Fibroblast of gingiva (primary cell): ENCODE results near the gene GPR156.
"Not testable (repeated sequence)": the region's sequence is repeated elsewhere in the genome, so short reads cannot be mapped to it uniquely, and the experiment has no call there.

ENCODE experiments used
- DNase-seq: peaks from one replicate; pipeline ENCODE4 v3.0.0-alpha.2; 2011; ENCODE audit warnings: low read depth

GPR156 gene

DNA sequence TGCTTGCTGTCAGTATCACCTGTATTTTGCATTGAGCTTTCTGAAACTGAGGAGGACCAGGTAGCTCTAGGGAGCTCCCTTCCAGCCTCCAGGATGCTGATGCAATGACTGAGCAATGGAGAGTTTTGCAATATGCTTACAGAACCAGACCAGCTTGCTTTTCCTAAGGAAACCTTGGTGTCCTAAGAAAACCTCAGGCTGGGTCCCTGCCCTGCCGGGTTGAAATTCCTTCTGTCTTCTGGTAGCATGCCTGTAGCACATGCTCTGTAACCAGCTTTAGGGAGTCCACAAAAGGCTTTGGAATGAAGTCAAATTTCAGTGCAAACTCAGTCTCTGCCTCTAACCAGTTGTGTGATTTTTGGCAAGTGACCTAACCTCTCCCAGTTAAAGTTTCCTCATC, 125.0 kb downstream of the GPR156 start:
- DNase-seq, result peak; percentile 100

DNA sequence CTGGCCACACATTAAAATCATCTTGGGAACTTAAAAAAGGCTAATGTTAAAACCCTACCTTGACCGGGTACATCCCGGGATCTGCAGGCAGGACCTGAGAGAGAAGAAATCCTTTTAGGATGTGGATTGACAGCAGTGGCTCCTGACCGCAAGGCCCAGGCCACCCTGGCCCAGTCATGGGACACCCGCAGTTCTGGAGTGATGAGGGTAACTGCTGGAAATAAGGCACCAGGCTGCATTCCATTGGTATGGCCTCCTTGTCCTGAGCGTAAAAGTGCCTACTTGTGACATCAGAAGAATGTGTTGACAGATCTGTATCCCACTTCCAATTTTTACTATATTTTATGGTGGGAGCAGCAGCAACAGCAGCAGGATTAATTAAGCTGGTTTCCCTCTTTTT, 127.3 kb downstream of the GPR156 start:
- no peak for DNase-seq

DNA sequence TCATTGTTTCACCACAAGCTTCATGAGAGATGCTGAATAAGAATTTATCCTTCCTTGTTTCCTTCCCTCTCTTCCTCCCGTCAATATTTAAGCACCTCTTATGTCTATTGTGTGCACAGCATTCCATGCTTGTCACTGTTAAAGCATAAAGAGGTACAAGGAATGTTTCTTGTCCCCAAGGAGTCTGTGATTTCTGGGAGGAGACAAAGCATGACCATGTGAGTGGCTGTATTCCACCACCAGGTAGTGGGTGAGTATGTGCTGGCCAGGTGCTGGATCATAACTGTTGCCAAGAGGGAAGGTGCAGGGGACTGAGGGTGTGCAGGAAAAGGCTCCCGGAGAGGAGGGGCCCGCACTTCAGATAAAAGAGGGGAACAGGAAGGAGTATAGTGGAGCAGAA, 127.9 kb downstream of the GPR156 start:
- DNase-seq, result no peak

DNA sequence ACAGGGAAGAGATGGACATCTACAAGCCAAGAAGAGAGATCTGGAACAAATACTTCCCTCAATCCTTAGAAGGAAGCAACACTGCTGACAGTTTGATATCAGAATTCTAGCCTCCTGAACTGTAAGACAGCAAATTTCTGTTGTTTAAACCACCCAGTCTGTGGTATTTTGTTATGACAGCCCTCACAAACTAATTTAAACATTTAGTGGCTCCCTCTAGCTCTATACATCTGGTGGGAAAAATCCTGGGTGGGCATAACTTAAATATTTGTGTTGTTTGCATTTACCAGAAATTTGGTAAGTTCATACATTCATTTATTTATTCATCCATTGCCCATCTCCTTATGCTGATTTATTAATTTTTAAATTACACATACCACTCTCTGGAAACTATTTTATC, 128.3 kb downstream of the GPR156 start:
- no peak for DNase-seq

DNA sequence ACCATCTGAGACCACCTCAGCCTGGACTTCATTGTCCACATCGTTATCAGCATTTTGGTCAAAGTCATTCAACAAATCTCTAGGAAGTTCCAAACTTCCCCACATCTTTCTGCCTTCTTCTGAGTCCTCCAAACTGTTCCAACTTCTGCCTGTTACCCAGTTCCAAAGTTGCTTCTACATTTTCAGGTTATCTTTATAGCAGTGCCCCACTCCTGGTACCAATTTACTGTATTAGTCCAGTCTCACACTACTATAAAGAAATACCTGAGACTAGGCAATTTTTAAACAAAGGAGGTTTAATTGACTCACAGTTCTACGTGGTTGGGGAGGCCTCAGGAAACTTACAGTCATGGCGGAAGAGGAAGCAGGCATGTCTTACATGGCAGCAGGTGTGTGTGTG, 129.3 kb downstream of the GPR156 start:
- DNase-seq, result not testable (repeated sequence)

DNA sequence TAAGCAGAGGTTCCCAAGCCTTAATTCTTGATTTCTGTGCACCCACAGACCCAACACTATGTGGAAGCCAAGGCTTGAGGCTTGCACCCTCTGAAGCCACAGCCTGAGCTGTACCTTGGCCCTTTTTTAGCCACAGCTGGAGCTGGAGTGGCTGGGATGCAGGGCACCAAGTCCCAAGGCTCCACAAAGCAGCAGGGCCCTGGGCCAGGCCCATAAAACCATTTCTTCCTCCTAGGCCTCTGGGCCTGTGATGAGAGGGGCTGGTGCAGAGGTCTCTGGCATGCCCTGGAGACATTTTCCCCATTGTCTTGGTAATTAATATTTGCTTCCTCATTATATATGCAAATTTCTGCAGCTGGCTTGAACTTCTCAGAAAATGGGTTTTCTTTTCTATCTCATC, 129.9 kb downstream of the GPR156 start:
- DNase-seq, result no peak

DNA sequence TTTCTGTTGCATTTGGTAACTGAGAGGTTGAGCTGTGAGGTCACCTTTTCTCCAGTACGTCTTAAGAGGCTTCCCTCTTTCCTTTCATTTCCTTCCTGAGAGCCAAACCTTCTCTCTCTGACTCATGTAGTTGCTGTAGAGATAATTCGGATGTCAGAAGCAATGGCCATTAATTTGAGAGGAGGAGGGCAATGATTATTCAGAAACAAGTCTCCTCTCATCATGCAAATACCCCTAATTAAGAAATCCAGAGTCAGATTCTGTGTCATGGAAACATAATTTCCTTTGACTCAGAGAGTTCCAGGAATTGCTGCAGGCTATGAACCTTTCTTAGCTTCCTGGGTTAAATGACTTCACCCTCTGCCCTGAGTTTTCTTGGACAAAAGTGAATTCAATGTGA, 131.7 kb downstream of the GPR156 start:
- DNase-seq, result peak; percentile 77

DNA sequence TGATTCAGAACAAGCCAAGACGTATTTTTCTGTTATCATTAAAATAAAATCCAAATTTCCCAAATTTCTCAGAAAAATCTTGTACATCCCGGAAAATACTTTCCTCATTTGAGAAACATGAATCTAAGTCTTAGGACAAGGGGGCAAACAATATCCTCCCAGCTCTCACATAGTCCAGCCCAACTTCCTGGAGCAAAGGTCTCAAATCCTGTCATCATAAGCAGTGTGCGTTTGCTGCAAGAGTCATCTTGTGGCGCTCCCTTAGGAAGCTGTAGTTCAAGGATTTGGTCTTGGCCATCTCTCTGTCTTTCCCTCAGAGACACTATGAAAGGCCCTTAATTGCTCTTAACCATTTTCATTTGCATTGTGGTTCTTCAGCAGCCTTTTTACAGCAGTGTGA, 133.2 kb downstream of the GPR156 start:
- DNase-seq, result no peak

DNA sequence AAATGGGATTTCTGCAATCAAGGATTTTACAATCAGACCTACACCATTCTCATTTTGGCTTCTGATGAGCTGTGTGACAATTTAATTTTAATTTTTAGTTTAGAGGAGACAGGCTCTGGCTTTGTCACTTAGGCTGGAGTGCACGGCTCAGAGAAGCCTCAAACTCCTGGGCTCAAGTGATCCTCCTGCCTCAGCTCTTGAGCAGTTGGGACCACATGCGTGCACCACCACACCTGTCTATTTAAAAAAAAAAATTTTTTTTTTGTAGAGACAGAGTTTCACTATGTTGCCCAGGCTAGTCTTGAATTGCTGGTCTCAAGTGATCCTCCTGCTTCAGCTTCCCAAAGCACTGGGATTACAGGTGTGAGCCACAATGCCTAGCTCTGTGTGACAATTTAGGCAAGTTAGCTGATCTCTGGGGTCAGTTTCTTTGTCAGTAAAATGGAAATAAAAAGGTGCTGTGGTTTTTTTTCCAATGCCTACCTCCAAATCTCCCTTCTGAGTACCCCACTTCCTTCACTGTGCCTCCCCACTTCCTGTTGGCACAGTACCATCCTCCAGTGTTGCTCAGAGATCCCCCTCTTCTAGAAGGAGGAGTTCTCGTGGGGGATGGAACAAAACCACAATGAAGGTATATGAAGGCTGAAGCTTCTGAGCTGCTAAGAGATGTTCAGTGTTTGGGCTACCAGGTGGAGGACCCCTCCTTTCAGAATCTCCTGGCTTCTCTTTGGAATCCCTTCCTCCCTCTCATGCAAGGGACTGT, 136.7 kb downstream of the GPR156 start:
- no peak for DNase-seq

DNA sequence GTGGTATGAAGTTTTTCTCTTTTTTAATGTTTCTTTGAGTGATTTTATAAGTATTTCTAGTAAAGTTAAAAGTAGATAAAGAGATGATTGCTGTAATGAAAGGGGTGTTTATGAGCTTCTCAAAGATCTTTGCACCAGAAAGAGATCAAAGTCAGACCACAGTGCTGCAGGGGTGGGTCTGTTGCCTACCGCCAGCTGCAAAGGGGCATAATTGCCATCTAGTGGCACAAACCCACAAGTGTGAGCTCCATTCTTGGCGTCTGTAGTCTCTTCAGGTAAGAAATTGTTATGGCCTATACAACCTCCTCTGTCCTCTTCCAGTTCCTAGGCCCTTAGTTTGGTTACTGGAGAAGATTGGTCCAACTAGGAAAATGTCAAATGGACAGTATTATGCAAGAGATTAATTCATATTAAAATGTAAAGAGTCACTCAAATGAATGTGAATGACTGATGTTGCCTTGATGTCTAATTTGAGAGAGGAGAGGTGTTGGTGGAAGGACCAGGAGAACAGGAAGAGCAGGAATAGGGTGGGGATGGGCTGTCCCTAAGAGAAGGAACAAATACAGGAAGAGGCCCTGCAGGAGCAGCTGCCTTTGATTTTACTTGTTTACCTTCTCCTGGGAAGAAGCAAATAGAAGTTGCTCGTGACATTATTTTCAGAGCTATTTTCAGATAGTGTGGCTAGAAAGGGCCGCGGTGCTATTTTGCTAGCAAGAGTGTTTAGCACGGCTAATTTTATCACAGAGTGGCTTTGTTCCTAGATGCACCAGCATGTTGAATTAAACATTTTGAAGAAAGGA, 137.8 kb downstream of the GPR156 start:
- peak; percentile 10 for DNase-seq

DNA sequence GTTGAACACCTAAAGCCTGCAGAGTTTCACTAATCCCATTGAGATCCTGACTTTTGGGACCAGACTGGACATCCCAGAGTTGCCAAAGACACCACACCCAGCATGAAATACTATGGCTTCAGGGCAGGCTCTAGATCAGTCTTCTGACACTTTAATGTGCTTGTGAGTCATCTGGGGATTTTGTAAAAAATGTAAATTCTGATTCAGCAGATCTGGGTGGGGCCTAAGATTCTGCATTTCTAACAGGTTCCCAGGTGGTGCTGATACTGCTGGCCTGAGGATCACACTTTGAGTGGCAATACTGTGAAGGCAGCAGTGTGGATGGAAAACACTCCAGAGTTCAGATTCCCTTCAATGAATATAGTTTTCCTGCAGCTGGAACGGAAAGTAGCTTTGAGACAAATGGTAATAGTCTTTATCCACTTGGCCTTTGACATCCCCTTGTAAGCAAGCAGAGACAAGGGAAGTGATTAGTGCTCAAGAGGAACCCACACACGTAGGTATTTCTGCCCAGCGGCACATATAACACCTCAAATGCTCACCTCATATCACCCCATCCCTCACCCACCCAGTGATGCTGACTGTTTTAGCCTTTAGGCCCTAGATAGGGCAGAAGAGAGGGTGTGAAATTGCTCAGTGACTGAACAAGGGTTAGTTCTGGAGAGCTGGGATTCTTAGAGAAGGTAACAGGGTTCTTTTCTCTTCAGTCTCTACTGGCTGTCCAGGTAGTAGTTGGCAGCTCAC, 139.3 kb downstream of the GPR156 start:
- DNase-seq, result peak; percentile 11

DNA sequence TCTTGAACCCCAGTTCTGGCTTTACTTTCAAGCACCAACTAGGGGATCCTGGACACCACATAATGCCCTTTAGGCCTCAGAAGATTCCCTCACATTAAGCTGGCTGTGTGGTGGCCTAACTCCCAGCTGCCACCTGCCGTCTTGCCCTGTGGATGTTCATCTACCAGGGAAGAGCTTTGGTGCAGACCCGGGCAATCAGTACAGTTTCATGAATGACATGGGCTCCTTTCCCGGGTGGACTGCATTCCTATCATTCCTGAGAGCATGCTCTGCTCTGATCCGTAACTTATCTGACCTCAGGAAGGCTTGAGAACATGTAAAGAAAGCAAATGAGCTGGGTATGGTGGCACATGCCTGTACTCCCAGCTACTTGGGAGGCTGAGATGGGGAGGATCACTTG, 140.8 kb downstream of the GPR156 start:
- peak; percentile 56 for DNase-seq

DNA sequence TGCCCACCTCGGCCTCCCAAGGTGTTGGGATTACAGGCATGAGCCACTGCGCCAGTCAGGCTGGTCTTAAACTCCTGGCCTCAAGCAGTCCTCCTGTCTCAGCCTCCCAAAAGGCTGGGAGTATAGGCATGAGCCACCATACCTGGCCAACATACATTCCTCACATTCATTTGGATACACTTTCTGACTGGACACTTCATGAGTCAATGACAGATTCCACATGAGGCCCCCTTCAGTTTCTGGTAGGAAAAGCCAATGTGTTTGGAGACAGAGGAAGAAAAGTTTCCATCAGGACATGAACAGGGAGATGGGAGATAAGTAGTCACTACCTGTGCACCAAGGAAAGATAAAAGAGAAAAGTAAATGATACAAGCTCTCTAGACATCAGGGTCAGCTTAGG, 141.3 kb downstream of the GPR156 start:
- no peak for DNase-seq

DNA sequence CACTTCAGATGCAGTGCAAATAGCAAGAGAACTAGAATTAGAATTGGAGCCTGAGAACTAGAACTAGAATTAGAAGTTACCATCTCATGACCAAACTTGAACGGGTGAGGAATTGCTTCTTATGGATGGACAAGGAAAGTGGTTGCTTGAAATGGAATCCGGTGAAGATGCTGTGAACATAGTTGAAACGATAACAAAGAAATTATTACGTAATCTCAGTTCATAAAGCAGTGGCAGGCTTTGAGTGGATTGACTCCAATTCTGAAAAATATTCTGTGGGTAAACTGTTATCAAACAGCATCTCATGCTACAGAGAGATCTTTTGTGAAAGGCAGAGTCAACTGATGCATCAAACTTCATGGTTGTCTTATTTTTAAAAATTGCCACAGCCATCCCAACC, 142.8 kb downstream of the GPR156 start:
- no peak for DNase-seq

DNA sequence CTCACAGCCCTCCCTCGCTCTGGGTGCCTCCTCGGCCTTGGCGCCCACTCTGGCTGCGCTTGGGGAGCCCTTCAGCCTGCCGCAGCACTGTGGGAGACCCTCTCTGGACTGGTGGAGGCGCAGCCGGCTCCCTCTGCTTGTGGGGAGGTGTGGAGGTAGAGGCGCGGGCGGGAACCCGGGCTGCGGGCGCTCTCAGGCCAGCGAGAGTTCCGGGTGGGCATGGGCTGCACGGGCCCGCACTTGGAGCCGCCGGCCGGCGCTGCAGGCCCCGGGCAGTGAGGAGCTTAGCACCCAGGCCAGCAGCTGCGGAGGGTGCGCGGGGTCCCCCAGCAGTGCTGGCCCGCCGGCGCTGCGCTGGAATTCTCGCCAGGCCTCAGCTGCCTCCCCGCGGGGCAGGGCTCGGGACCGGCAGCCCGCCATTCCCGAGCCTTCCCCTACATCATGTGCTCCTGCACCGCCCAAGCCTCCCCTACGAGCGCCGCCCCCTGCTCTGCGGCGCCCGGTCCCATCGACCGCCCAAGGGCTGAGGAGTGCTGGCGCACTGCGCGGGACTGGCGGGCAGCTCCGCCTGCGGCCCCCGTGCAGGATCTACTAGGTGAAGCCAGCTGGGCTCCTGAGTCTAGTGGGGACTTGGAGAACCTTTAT, 144.8 kb downstream of the GPR156 start:
- DNase-seq, result no peak

DNA sequence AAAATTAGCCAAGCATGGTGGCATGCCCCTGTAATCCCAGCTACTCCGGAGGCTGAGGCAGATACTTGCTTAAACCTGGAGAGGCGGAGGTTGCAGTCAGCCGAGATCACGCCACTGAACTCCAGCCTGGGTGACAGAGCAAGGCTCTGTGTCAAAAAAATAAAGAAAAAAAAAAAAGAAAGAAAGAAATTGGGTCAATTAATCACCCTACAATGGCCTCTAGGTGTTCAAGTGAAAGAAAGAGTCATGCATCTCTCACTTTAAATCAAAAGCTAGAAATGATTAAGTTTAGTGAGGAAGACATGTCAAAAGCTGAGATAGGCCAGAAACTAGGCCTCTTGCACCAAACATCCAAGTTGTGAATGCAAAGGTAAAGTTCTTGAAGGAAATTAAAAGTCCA, 145.9 kb downstream of the GPR156 start:
- no peak for DNase-seq

DNA sequence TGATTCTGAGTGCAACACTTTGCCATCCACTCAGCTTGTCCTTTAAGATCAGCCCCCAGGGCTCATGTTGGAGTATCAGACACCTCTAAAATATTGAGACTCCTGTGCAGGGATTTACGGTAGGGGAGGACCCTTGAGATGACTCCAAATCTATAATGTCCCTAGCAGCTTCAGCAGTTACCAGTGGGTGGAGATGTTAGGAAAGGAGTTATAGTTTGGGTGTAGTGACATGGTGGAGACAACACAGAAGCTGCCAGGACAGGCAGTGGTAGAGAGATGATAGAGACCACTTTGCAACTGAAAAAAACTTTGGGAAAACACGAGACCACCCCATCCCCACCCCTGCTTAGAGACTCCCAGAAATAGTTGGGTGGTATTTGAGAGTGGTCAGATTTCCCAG, 147.5 kb downstream of the GPR156 start:
- no peak for DNase-seq

DNA sequence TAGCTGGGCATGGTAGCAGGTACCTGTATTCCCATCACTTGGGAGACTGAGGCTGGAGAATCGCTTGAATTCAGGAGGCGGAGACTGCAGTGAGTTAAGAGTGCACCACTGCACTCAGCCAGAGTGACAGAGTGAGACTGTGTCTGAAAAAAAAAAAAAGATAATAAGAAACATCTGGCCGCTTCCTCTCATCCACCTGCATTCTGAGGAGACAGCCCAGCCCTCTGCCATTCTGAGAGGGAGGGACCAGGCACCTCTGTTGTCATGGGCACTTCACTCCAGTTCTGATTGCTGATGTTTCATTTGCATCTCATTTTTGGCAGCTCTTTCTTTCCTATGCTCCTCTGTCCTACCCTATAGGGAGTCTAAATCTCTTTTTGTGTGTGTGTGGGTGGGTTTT, 154.4 kb downstream of the GPR156 start:
- DNase-seq, result no peak

DNA sequence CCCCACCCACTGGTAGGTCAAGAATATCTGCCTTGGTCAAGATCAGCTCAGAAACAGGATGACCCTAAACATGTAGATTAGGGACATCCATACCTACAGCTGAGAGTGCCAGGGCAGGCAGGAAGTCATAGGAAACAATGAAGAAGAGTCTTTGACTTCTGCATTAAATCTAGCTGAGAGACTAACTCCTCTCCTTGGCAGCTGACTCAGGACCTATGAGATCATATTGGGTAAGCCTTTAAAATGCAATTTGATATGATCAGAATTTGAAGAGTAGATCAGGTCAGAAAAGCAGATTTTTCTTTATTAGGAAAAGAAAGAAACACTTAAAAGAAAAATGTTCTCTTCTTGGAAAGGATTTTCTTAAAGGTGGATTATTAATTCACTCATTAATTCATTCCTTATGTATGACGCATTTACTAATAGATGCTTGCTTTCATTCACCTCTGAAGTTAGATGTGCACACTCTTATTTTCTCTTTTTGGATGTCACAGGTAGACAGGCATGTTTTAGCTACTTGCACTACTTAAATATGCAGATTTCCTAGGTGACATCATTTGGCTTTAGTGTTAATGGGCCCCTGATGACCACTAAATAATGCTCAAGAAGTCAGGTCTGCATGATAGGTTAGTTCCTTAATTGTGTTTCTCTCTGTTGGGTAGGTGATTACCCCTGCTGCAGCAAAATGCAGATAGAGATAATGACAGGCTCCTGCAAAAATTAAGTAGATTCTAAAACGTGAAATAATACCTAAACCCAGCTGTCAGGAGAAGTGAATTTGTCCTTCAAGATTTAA, 155.1 kb downstream of the GPR156 start:
- peak; percentile 41 for DNase-seq

DNA sequence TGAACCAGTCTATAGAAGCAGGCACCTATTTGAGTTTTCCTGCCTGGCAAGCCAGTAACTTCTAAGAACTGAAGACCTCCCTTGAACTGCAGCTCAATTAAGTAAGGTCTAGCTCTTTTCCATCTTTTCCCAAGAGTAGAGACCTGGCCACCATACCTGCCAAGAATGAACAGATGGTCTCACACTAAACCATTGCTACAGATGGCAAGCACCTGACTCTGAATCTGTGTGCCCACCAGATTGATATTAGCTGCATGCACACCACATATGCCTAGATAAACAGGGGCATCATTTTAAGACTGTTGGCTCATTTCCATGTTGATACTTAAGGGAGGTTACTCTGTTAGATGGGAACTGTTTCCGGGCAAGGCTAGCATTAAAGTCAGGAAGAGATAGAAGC, 156.0 kb downstream of the GPR156 start:
- no peak for DNase-seq

DNA sequence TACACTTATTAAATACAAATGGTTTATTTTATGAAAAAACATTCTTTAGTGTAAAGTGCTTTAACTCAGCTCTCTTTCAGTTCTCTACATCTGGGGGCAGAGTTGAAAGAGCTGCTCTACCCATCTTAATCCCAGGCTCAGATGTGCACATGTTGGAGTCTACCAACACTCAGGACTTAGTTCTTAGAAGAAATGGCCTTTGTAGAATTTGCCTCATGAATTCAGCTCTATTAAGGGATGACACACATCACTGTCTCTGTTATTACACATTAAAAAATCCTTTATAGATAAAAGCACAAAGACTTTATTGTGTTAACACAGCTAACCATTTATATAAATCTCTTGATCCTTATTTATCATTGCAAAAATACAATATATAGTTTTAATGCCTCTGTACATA, 159.0 kb downstream of the GPR156 start:
- no peak for DNase-seq
